Activated naive CD8-positive, alpha-beta T cell treated with anti-CD3 and anti-CD28 coated beads, Interleukin-2, amount 50 U/mL, for 24 hours (primary cell): ENCODE results near the gene SHH.
"Not testable (repeated sequence)": the region's sequence is repeated elsewhere in the genome, so short reads cannot be mapped to it uniquely, and the experiment has no call there.

ENCODE experiments used
- ATAC-seq: fragments of 150-1000 bp; cut with Tn5 transposase; one replicate; pipeline ENCODE4 v1.10.0; 2021
- DNase-seq: peaks from one replicate; pipeline ENCODE4 v3.0.0; 2021
- H3K27ac Mint-ChIP-seq: one replicate; pipeline ENCODE4 v1.8.0; 2021; ENCODE audit warnings: mild to moderate bottlenecking, mixed read lengths
- H3K27me3 Mint-ChIP-seq: one replicate; pipeline ENCODE4 v1.8.0; 2021; ENCODE audit warnings: mixed read lengths
- H3K36me3 Mint-ChIP-seq: one replicate; pipeline ENCODE4 v1.8.0; 2021; ENCODE audit warnings: low read depth, mixed read lengths
- H3K4me1 Mint-ChIP-seq: one replicate; pipeline ENCODE4 v1.8.0; 2021; ENCODE audit warnings: mixed read lengths
- H3K4me3 Mint-ChIP-seq: one replicate; pipeline ENCODE4 v1.8.0; 2021; ENCODE audit warnings: mild to moderate bottlenecking, moderate library complexity, mixed read lengths
- H3K9me3 Mint-ChIP-seq: one replicate; pipeline ENCODE4 v1.8.0; 2021; ENCODE audit warnings: mixed read lengths

SHH gene

DNA sequence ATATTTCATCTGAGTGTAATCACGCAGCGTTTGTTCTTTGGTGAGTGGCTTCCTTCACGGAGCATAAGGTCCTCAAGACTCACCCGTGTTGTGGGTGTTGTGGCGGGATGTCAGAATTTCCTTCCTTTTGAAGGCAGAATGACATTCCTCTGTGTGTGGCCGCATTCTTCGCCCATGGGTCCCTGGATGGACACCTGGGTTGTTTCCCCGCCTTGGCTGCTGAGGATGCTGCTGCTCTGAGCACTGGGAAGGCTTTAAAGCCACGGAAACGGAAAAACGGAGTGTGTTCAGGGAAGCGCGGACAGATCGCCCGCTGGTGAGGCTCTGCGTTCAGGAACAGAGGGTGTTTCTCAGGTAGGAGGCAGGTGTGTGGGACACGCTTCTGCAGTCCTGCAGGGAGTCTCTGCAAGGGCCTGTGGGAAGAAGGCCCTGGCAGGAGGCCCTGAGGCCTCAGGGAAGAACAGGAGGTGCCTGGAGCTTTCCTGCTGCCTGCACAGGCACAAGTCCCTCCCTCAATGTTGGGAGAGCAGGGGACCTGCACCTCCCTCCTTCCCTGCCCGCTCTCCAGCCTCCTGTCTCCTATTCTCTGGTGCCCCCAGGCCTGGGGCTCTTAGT is 35.7 kb upstream of the SHH start:
- Mint-ChIP-seq H3K36me3 (no peaks in the 10 kb centered on the region), H3K27me3 (no peaks in the 10 kb centered on the region), H3K4me3 (no peak overlapping the region), H3K4me1 (no peaks in the 10 kb centered on the region), H3K9me3 (no peaks in the 10 kb centered on the region), H3K27ac (no peak overlapping the region)
- ATAC-seq (no peak), DNase-seq (no peak)

DNA sequence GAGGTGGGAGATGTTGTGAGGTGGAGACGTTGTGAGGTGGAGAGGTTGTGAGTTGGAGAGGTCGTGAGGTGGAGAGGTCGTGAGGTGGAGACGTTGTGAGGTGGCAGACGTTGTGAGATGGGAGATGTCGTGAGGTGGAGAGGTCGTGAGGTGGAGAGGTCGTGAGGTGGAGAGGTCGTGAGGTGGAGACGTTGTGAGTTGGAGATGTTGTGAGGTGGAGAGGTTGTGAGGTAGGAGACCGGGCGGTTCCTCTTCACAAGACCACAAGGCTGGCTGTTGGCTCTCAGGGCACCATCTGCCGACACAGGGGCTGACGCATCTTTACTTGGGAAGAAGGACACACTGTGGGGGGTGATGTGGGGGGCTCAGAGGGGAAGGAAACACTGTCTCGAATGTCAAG is 34.7 kb upstream of the SHH start:
- no peak overlapping the region for H3K27ac Mint-ChIP-seq
- no peak for ATAC-seq
- no peaks in the 10 kb centered on the region for H3K36me3 Mint-ChIP-seq
- no peaks in the 10 kb centered on the region for H3K4me1 Mint-ChIP-seq
- no peak for DNase-seq
- peaks cover 2% of the 10 kb centered on the region for H3K27me3 Mint-ChIP-seq
- H3K9me3 Mint-ChIP-seq = no peaks in the 10 kb centered on the region
- H3K4me3 Mint-ChIP-seq = no peak overlapping the region

DNA sequence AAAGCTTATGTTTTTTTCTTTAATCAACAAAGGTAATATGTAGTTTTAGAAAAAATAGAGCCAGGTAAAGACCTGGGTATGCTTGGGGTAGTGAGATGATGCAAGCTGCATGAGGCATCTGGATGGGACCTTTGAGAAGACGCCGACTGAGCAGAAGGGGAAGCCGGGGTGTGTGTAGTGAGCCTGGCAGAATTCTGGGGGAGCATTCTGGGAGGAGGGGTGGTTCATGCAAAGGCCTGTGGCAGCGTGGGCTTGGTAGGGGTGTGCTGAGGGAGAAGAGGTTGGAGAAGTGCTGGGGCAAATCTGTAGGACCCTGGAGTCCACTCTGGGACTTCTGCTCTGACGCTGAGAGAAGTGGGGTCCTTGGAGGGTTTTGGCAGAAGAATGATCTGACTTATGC is 33.9 kb upstream of the SHH start:
- H3K27me3 Mint-ChIP-seq = peaks cover 2% of the 10 kb centered on the region
- no peak overlapping the region for H3K4me3 Mint-ChIP-seq
- no peaks in the 10 kb centered on the region for H3K36me3 Mint-ChIP-seq
- no peak overlapping the region for H3K27ac Mint-ChIP-seq
- no peaks in the 10 kb centered on the region for H3K9me3 Mint-ChIP-seq
- no peak for ATAC-seq
- no peak for DNase-seq
- H3K4me1 Mint-ChIP-seq = no peaks in the 10 kb centered on the region

DNA sequence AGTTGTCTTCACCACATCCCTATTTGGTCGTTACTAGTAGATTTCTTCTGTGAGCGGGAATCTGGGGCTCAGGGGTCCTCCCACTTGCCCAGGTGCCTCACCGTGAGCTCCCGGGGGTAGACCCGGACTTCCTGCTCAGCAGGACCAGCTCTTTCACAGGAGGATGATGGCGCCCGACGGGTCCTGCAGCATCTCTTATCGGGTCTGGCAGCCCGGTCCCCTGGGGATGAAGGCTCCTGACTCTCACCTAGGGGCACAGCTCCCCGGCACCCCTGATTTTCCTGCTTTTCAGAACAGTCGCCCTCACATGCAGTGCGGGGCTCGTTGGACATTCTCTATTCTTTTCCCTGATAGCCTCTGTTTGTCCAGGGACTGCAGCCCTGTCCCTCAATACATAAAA is 33.0 kb upstream of the SHH start:
- H3K9me3 Mint-ChIP-seq = no peaks in the 10 kb centered on the region
- no peak for ATAC-seq
- no peak overlapping the region for H3K27ac Mint-ChIP-seq
- no peak overlapping the region for H3K4me3 Mint-ChIP-seq
- H3K36me3 Mint-ChIP-seq = no peaks in the 10 kb centered on the region
- H3K27me3 Mint-ChIP-seq = peaks cover 2% of the 10 kb centered on the region
- no peak for DNase-seq
- H3K4me1 Mint-ChIP-seq = no peaks in the 10 kb centered on the region

DNA sequence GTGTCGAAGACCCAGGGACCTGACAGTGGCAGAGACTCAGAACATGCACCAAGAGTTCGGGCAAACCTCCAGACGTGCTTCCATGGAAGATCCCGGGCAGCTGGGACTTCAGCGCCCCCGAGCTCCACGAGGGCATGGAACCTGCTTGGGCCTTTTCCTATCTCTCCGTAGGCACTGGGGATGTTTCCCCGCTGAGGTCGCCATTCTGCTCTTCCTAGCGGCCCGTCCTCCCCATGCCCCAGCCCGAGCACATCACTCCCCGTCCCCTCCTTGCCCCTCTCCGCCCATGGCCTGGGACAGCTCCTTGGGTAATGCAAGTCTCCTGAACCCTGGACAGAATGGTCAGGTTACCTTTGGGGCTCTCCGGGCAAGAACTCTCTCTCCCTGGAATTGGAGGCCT is 32.3 kb upstream of the SHH start:
- Mint-ChIP-seq H3K27ac (no peak overlapping the region), H3K4me3 (no peak overlapping the region), H3K4me1 (no peaks in the 10 kb centered on the region), H3K27me3 (peaks cover 4% of the 10 kb centered on the region), H3K9me3 (no peaks in the 10 kb centered on the region), H3K36me3 (no peaks in the 10 kb centered on the region)
- no peak for DNase-seq
- no peak for ATAC-seq

DNA sequence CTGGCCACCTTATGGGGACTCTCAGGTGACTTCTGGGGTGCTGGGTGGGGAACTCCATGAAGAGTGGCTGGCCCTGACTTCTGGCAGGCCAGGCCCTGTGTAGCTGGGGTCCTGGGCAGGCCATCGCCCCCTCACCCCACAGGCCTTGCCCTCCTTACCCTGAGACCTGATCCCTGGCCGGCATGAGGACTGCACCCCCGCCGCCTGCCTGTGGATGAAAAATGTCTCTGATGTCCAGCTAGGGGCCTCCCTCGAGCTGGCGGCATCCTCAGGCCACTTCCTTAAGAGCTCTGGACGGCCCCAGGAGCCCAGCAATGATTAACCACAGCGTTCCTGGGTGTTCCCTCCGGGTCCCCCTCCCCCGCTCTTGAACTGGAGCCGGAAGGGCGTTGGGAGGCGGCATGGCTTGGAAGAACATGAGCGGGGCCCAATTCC is 31.8 kb upstream of the SHH start:
- H3K9me3 Mint-ChIP-seq = no peaks in the 10 kb centered on the region
- no peak overlapping the region for H3K4me3 Mint-ChIP-seq
- no peaks in the 10 kb centered on the region for H3K36me3 Mint-ChIP-seq
- no peak overlapping the region for H3K27ac Mint-ChIP-seq
- peaks cover 4% of the 10 kb centered on the region for H3K27me3 Mint-ChIP-seq
- DNase-seq = no peak
- no peaks in the 10 kb centered on the region for H3K4me1 Mint-ChIP-seq
- ATAC-seq = no peak

DNA sequence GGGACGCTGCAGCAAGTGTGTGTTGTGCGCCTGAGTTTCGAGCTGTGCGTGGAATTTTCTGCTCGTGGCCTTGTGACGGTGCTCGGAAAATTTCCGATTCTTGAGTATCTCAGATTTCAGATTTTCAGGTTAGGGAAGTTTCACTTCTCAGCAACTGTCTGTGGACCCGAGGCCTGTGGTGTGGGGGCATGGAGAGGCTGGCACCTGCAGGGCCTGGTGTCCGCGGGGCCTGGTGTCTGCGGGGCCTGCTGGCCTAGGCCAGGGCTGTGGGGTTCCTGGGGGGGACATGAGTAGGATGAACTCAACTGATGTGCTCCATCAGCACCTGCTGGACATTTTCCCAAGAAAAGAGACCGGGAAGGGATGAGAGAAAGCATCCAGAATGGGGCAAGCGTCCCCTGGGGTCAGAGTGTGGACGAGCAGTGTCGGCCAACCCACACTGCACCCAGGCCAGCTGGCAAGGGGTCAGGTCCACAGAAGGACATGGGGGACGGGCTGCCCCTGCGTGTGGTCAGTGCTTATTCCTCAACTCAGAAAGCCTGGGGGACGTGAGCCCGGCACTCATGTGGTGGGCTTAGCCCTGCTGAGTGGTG is 31.3 kb upstream of the SHH start:
- DNase-seq (no peak), ATAC-seq (no peak)
- no peaks in the 10 kb centered on the region for H3K4me1 Mint-ChIP-seq
- peaks cover 4% of the 10 kb centered on the region for H3K27me3 Mint-ChIP-seq
- H3K4me3 Mint-ChIP-seq = no peak overlapping the region
- no peaks in the 10 kb centered on the region for H3K9me3 Mint-ChIP-seq
- H3K27ac Mint-ChIP-seq = no peak overlapping the region
- H3K36me3 Mint-ChIP-seq = no peaks in the 10 kb centered on the region

DNA sequence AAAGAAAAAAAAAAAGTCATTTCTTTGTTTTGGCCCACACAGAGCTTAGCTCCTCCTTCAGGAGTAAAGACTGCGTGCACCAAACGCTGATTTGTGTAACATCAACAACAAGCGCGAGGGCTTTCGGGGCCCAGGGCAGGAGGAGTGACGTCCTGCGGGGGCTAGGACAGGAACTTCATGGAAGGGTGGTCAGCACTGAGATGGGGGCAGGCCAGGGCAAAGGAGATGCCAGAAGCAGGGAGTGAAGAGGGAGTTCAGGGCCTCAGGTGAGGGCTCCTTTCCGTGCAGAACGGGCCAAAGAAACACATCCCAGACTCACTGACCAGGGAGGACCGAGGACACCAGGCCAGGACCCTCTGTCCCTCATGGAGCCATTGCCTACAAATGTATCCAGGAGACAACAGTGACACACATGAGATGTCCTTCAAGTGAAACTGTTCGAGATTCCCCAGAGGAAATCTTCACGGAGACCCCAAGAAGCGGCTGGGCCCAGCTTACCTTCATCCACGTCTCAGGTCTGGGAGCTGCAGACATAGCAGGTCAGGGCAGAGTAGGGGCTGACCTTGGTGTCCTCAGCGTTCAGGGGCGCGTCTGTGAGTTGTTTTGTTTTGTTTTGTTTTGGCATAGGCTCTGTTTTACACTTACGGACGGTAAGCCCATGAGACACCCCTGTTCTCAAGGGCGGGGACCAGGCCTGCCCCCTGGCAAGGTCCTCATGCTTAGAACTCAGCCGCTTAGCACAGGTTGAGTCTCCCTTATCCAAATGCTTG is 30.4 kb upstream of the SHH start:
- Mint-ChIP-seq H3K36me3 (no peaks in the 10 kb centered on the region), H3K27me3 (peaks cover 4% of the 10 kb centered on the region), H3K4me1 (no peaks in the 10 kb centered on the region), H3K4me3 (no peak overlapping the region), H3K27ac (no peak overlapping the region), H3K9me3 (no peaks in the 10 kb centered on the region)
- ATAC-seq = no peak
- DNase-seq = no peak

DNA sequence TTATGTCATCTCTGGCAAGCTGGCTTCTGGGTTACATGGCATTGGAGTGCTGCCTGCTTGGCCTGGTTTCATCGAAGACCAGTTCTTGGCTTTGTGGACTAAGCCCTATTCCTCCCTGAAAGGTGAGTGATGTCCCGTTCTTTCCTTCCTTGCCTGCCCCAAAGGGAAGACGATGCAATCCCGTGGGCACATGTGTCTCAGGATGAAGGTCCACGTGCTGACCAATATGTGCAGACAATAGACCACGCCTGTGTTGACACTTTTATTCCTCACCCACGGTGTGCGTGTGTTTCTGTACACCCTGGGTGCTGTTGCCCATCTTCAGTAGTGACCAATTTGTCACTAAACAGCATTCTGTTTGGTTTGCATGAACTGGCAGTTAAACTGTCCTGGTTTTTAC is 28.6 kb upstream of the SHH start:
- Mint-ChIP-seq H3K27ac (no peak overlapping the region), H3K36me3 (no peaks in the 10 kb centered on the region), H3K4me1 (no peaks in the 10 kb centered on the region), H3K9me3 (no peaks in the 10 kb centered on the region), H3K27me3 (peaks cover 4% of the 10 kb centered on the region), H3K4me3 (no peak overlapping the region)
- DNase-seq (no peak), ATAC-seq (no peak)

DNA sequence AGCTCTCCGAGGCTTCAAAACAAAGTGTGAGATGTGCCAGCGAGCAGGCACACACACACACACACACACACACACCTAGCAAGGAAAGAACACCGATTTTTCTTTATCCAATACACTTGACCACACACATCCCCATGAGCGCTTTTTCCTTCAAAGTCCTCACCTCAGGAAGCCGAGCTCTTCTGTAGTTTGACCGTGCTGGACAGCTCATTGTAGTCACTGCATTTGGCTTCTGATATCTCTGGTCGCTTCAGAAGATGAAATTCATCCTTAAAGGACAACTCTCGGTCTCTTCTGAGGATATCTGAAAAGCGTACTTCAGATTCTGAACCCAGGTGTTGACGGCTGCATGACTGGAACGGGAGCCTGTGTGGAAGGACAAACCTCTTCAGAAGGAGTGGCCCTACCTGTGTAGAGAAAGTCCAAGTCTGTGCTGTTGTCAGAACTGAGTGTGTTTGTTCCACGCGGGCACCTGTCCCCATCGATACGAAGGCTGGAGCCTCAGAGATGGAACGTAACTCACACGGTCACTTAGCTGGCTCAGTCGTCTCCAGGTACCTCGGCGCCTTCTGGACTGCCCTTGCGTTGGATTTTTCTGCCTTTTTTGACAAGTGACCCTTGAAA is 28.1 kb upstream of the SHH start:
- Mint-ChIP-seq H3K4me1 (no peaks in the 10 kb centered on the region), H3K27me3 (peaks cover 4% of the 10 kb centered on the region), H3K27ac (no peak overlapping the region), H3K4me3 (no peak overlapping the region), H3K9me3 (no peaks in the 10 kb centered on the region), H3K36me3 (no peaks in the 10 kb centered on the region)
- DNase-seq (no peak), ATAC-seq (no peak)

DNA sequence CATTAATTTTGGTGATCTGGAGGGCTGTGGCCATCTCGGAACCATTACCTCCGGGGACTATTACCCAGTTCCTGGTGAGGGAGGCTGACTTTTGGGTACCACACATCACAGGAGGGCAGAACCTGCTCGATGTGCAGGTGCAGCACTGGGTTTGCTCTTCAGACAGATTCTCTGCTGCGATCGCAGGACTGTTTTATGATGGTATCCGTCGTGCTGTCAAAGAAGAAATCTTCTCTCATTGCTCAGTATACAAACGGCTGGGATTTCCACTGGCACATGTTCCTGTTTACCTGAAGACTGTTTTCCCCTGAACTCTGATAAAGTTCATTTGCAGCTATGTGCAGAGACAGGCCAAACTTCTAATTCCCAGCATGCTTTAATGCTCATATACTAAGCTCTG is 27.2 kb upstream of the SHH start:
- H3K4me3 Mint-ChIP-seq = no peak overlapping the region
- H3K36me3 Mint-ChIP-seq = no peaks in the 10 kb centered on the region
- no peak for DNase-seq
- no peak overlapping the region for H3K27ac Mint-ChIP-seq
- H3K9me3 Mint-ChIP-seq = no peaks in the 10 kb centered on the region
- H3K27me3 Mint-ChIP-seq = peaks cover 4% of the 10 kb centered on the region
- no peak for ATAC-seq
- no peaks in the 10 kb centered on the region for H3K4me1 Mint-ChIP-seq

DNA sequence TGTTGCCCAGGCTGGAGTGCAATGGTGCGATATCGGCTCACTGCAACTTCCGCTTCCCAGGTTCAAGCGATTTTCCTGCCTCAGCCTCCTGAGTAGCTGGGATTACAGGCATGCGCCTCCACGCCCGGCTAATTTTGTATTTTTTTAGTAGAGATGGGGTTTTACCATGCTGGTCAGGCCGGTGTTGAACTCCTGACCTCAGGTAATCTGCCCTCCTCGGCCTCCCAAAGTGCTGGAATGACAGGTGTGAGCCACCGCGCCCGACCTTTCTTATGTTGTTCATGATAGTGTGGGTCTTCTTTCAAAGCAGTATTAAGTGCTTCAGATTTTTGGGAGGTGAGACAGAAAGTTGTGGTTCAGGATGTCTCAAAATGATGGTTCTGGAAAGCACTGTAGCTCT is 26.0 kb upstream of the SHH start:
- H3K4me3 Mint-ChIP-seq, H3K9me3 Mint-ChIP-seq, ATAC-seq, DNase-seq, H3K27ac Mint-ChIP-seq, H3K4me1 Mint-ChIP-seq, H3K36me3 Mint-ChIP-seq, H3K27me3 Mint-ChIP-seq: not testable (repeated sequence)

DNA sequence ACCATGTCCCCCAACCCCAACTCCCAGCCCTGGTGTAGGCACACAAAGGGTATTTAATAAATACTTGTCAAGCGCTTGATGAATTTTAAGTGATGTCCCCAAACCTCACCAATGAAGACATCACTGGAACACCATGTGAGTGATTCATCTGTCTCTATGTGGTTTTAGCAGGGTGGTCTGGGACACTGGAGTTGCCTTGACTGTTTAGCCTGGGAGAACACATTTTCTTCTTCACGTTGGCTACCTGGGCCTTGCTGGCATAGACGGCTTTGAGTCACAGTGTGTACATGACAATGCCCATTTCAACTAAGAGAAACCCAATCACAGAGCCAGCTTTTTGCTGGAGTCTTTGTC is 24.8 kb upstream of the SHH start:
- no peaks in the 10 kb centered on the region for H3K9me3 Mint-ChIP-seq
- no peak overlapping the region for H3K27ac Mint-ChIP-seq
- no peaks in the 10 kb centered on the region for H3K36me3 Mint-ChIP-seq
- no peak for ATAC-seq
- DNase-seq = no peak
- H3K4me3 Mint-ChIP-seq = no peak overlapping the region
- H3K27me3 Mint-ChIP-seq = peaks cover 2% of the 10 kb centered on the region
- no peaks in the 10 kb centered on the region for H3K4me1 Mint-ChIP-seq

DNA sequence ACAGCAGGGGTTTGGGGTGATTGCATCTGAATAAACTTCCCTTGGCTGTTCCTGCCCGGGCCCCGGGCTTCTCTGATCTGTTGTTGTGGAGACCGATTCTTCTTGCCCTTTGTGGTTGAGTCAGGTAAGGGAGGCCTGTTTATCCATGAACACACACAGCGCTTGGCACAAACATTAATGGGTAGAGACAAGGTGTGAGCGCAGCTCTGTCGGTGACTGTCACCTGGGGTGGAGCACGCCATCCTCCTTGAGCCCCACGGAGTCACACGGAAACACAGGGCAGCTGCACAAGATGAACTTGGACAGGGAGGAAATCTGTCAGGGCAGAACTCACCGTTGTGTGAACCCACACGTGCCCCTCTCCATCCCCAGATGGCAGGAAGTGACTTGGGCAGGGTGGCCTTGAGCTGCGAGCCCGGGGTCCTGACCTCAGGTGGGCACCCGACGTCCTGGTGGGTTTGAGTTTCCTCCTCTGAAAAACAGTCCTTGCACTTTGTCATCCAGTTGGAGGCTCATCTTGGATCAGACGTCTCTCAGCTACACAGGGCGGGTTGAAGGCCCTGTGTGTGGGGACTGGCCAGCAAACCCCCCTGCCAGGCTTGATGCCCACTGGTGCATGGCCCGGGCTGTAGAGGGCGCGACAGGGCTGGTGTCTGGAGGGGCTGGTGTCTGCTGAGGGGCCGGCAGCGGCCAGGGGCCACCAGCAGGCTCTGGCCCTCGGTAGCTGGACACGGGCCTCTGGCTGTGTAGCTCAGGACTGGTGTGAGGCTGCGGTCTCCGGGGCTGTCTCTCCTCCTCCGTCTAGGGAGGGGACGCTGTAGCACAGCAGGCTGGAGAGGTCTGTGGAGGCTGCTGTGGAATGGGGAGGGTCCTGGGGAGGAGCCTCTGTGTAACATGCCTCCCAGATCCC is 24.2 kb upstream of the SHH start:
- Mint-ChIP-seq H3K27me3 (peaks cover 2% of the 10 kb centered on the region), H3K27ac (no peak overlapping the region), H3K9me3 (no peaks in the 10 kb centered on the region), H3K4me3 (no peak overlapping the region), H3K4me1 (no peaks in the 10 kb centered on the region), H3K36me3 (no peaks in the 10 kb centered on the region)
- ATAC-seq = no peak
- no peak for DNase-seq
